H9 (cell line): ENCODE data around the gene WDPCP. TPM values are rescaled to one million over a fixed set of nuclear protein-coding genes. Genes with fewer than 3 reads are reported as not detected.

Experiments
- DNase-seq: peaks from one replicate; pipeline ENCODE4 v3.0.0-alpha.2; 2017
- H2AFZ ChIP-seq: one replicate; pipeline ENCODE4 v1.6.1; 2013; ENCODE audit warnings: mild to moderate bottlenecking, low read length, control low read depth, moderate library complexity
- H2AK5ac ChIP-seq: 2 replicates; pipeline ENCODE4 v1.6.1; 2013; ENCODE audit warnings: low read length, control low read depth, mixed read lengths; ENCODE audit not compliant: insufficient read length
- H2BK120ac ChIP-seq: one replicate; pipeline ENCODE4 v1.6.1; 2013; ENCODE audit warnings: low read depth, mild to moderate bottlenecking, low read length, control low read depth, inconsistent platforms; ENCODE audit not compliant: poor library complexity, severe bottlenecking
- H2BK12ac ChIP-seq: 2 replicates; pipeline ENCODE4 v1.6.1; 2013; ENCODE audit warnings: low read length, control low read depth, mixed read lengths, low read depth; ENCODE audit not compliant: insufficient read length
- H2BK15ac ChIP-seq: 2 replicates; pipeline ENCODE4 v1.6.1; 2013; ENCODE audit warnings: low read depth, low read length, control low read depth
- H2BK20ac ChIP-seq: one replicate; pipeline ENCODE4 v1.6.1; 2013; ENCODE audit warnings: low read depth, mild to moderate bottlenecking, low read length, control low read depth, inconsistent platforms; ENCODE audit not compliant: poor library complexity, severe bottlenecking
- H2BK5ac ChIP-seq: 2 replicates; pipeline ENCODE4 v1.6.1; 2013; ENCODE audit warnings: low read length, control low read depth, mixed read lengths; ENCODE audit not compliant: insufficient read length
- H3K14ac ChIP-seq: 2 replicates; pipeline ENCODE4 v1.6.1; 2013; ENCODE audit warnings: low read length, control low read depth; ENCODE audit not compliant: insufficient read depth
- H3K18ac ChIP-seq: 2 replicates; pipeline ENCODE4 v1.6.1; 2013; ENCODE audit warnings: low read depth, mild to moderate bottlenecking, mixed read lengths, low read length, control low read depth; ENCODE audit not compliant: insufficient read length
- H3K23ac ChIP-seq: 2 replicates; pipeline ENCODE4 v1.6.1; 2013; ENCODE audit warnings: low read length, control low read depth, mixed read lengths, low read depth; ENCODE audit not compliant: insufficient read length
- H3K23me2 ChIP-seq: 2 replicates; pipeline ENCODE4 v1.6.1; 2013; ENCODE audit warnings: low read depth, mild to moderate bottlenecking, mixed read lengths, low read length, control low read depth; ENCODE audit not compliant: insufficient read length, poor library complexity, severe bottlenecking
- H3K27ac ChIP-seq: 2 replicates; pipeline ENCODE4 v1.5.1; 2013; ENCODE audit warnings: low read length, control low read depth, mixed read lengths, low read depth; ENCODE audit not compliant: insufficient read length
- H3K27me3 ChIP-seq: 2 replicates; pipeline ENCODE4 v1.6.1; 2013; ENCODE audit warnings: low read length, control low read depth, inconsistent platforms; ENCODE audit not compliant: insufficient read depth
- H3K4ac ChIP-seq: 2 replicates; pipeline ENCODE4 v1.6.1; 2013; ENCODE audit warnings: low read depth, mild to moderate bottlenecking, control low read depth, inconsistent platforms, low read length, moderate library complexity
- H3K4me1 ChIP-seq: 2 replicates; pipeline ENCODE4 v1.6.1; 2013; ENCODE audit warnings: low read length, control low read depth, inconsistent platforms; ENCODE audit not compliant: insufficient read depth
- H3K4me2 ChIP-seq: 2 replicates; pipeline ENCODE4 v1.6.1; 2013; ENCODE audit warnings: low read length, control low read depth, mixed read lengths; ENCODE audit not compliant: insufficient read length, insufficient read depth
- H3K56ac ChIP-seq: 2 replicates; pipeline ENCODE4 v1.6.1; 2013; ENCODE audit warnings: low read depth, mild to moderate bottlenecking, mixed read lengths, low read length, control low read depth; ENCODE audit not compliant: insufficient read length
- H3K79me1 ChIP-seq: 2 replicates; pipeline ENCODE4 v1.6.1; 2013; ENCODE audit warnings: low read depth, mild to moderate bottlenecking, moderate library complexity, low read length, control low read depth, inconsistent platforms; ENCODE audit not compliant: insufficient read depth, poor library complexity, severe bottlenecking
- H3K79me2 ChIP-seq: 2 replicates; pipeline ENCODE4 v1.6.1; 2013; ENCODE audit warnings: low read length, control low read depth, inconsistent platforms; ENCODE audit not compliant: insufficient read depth
- H3K9ac ChIP-seq: 2 replicates; pipeline ENCODE4 v1.6.1; 2013; ENCODE audit warnings: low read length, control low read depth, mixed read lengths; ENCODE audit not compliant: insufficient read length; ENCODE audit errors: extremely low read depth
- H3K9me3 ChIP-seq: one replicate; pipeline ENCODE4 v1.6.1; 2013; ENCODE audit warnings: low read depth, low read length, inconsistent platforms; ENCODE audit not compliant: control insufficient read depth
- H3T11ph ChIP-seq: one replicate; pipeline ENCODE4 v1.6.1; 2013; ENCODE audit warnings: mild to moderate bottlenecking, low read length, control low read depth, inconsistent platforms
- H4K20me1 ChIP-seq: one replicate; pipeline ENCODE4 v1.6.1; 2013; ENCODE audit not compliant: control insufficient read depth, insufficient read length, insufficient read depth
- H4K5ac ChIP-seq: 2 replicates; pipeline ENCODE4 v1.6.1; 2013; ENCODE audit warnings: low read depth, mild to moderate bottlenecking, mixed read lengths, low read length, control low read depth; ENCODE audit not compliant: insufficient read length
- H4K8ac ChIP-seq: replicated peaks from 2 replicates; pipeline ENCODE4 v1.6.1; 2013; ENCODE audit warnings: low read length, control low read depth, mixed read lengths, low read depth; ENCODE audit not compliant: insufficient read length
- H4K91ac ChIP-seq: 2 replicates; pipeline ENCODE4 v1.6.1; 2013; ENCODE audit warnings: low read depth, mild to moderate bottlenecking, moderate library complexity, mixed read lengths, low read length, control low read depth; ENCODE audit not compliant: insufficient read length
- H3K27ac Mint-ChIP-seq, 3 experiments: 2 replicates in 2 of 3; 3 replicates in 1 of 3; pipeline ENCODE4 v1.8.0; 2020 to 2021; ENCODE audit warnings: mixed read lengths in 3 of 3, mild to moderate bottlenecking in 1 of 3, moderate library complexity in 1 of 3
- H3K27me3 Mint-ChIP-seq: 2 replicates; pipeline ENCODE4 v1.8.0; 2021; ENCODE audit warnings: low read depth, mild to moderate bottlenecking, moderate library complexity, mixed read lengths
- H3K36me3 Mint-ChIP-seq, 3 experiments: 2 replicates in 2 of 3; 3 replicates in 1 of 3; pipeline ENCODE4 v1.8.0; 2020 to 2021; ENCODE audit warnings: low read depth in 3 of 3, mixed read lengths in 3 of 3; ENCODE audit not compliant: insufficient read depth in 1 of 3
- H3K4me1 Mint-ChIP-seq, 2 experiments: 2 replicates each; pipeline ENCODE4 v1.8.0; 2020; ENCODE audit warnings: mixed read lengths in 2 of 2
- H3K4me3 Mint-ChIP-seq, 2 experiments: 2 replicates in 1 of 2; 3 replicates in 1 of 2; pipeline ENCODE4 v1.8.0; 2020 to 2021; ENCODE audit warnings: mild to moderate bottlenecking in 2 of 2, mixed read lengths in 2 of 2, moderate library complexity in 1 of 2
- H3K9me3 Mint-ChIP-seq, 2 experiments: 2 replicates in 1 of 2; 3 replicates in 1 of 2; pipeline ENCODE4 v1.8.0; 2020; ENCODE audit warnings: mild to moderate bottlenecking in 2 of 2, mixed read lengths in 2 of 2, moderate library complexity in 1 of 2
- CTCF ChIP-seq: fragments of 200-600 bp; sonication (generic); conservative IDR thresholded peaks from 3 replicates; pipeline ENCODE4 v1.8.0; 2021; ENCODE audit warnings: antibody characterized with exemption, mild to moderate bottlenecking
- WGBS: extraction: QIAGEN DNeasy Blood & Tissue Kit; methylation state at CpG from one replicate; pipeline ENCODE4 v1.1.7; 2013; ENCODE audit warnings: missing lambda C conversion rate, low lambda C conversion rate, mixed read lengths; ENCODE audit not compliant: insufficient read length; ENCODE audit errors: extremely low coverage; 5-methylcytosine and 5-hydroxymethylcytosine counted together
- total RNA-seq: library from RNA; stranded (reverse); gene quantifications from 2 replicates; pipeline ENCODE4 v1.2.1, GENCODE V29; 2021

WDPCP gene
- total RNA-seq, 1 experiment from 2014 or later = 22.4 TPM

DNA sequence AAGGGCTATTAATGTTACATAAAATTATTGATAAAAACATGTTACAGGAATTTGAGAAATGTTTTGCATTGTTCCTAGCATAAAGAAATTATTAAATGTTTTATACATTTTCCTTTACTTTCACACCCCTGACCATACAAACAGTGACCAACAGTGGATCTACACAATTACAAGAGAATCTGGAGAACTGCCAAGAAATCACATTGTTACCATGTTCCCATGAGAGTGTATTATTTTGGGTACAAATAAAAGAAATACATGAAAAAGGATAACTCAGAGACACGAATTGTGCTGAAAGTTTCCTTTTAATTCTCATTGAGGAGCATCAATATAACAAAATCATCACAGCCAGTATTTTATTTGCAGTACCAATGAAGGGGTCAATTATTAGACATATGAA is 150.1 kb downstream of the WDPCP start:
- no CpG with 5 or more reads among the region's 1 CpG for WGBS
- no peak for DNase-seq
- no peak overlapping the region for H2BK5ac ChIP-seq
- H3K4me1 ChIP-seq = no peaks in the 10 kb centered on the region; the same call in 1 of the 2 replicates
- no peak overlapping the region for H3K4me2 ChIP-seq
- no peak overlapping the region for H2BK15ac ChIP-seq
- no peak overlapping the region for H3K23ac ChIP-seq
- Mint-ChIP-seq H3K36me3 (no peaks in the 10 kb centered on the region; a peak in 1 of 7 replicates), H3K9me3 (no peaks in the 10 kb centered on the region), H3K4me1 (peaks cover 13 to 21% of the 10 kb centered on the region in 2 experiments), H3K4me3 (no peak overlapping the region), H3K27me3 (no peaks in the 10 kb centered on the region), H3K27ac (no peak overlapping the region)
- no peak overlapping the region for H2AK5ac ChIP-seq
- H3K27ac ChIP-seq = no peak overlapping the region
- H3K9me3 ChIP-seq = no peaks in the 10 kb centered on the region
- no peak overlapping the region for H3K4ac ChIP-seq
- H2BK12ac ChIP-seq = no peak overlapping the region
- no peaks in the 10 kb centered on the region for H3K79me1 ChIP-seq
- no peaks in the 10 kb centered on the region for H3K23me2 ChIP-seq
- no peak overlapping the region for H4K91ac ChIP-seq
- H2BK20ac ChIP-seq = no peak overlapping the region
- H2AFZ ChIP-seq = no peak overlapping the region
- H4K20me1 ChIP-seq = no peaks in the 10 kb centered on the region
- H3K9ac ChIP-seq = no peak overlapping the region
- no peak overlapping the region for H4K8ac ChIP-seq
- H3K79me2 ChIP-seq = no peaks in the 10 kb centered on the region
- no peak for TF ChIP-seq CTCF
- no peak overlapping the region for H4K5ac ChIP-seq
- no peak overlapping the region for H3T11ph ChIP-seq
- H3K56ac ChIP-seq = no peak overlapping the region
- no peak overlapping the region for H2BK120ac ChIP-seq
- no peak overlapping the region for H3K18ac ChIP-seq
- no peak overlapping the region for H3K14ac ChIP-seq
- H3K27me3 ChIP-seq = no peaks in the 10 kb centered on the region
